RWPE2 (cell line): Measurements from ENCODE around the gene PON2.

Experiments
- ATAC-seq: fragments of 200-7000 bp; cut with Tn5 transposase; 3 replicates; pipeline ENCODE4 v1.9.1; 2021; ENCODE audit warnings: low read depth
- DNase-seq: peaks from one replicate; pipeline ENCODE4 v3.0.0-alpha.2; 2020; ENCODE audit warnings: low spot score
- H3K27ac ChIP-seq: fragments of 450-650 bp; 2 replicates; pipeline ENCODE4 v1.5.1; 2017; ENCODE audit warnings: mild to moderate bottlenecking; ENCODE audit not compliant: poor library complexity, severe bottlenecking
- H3K27me3 ChIP-seq: fragments of 250-450 bp; sonication (Bioruptor Pico); 2 replicates; pipeline ENCODE4 v1.5.1; 2021; ENCODE audit warnings: mild to moderate bottlenecking, moderate library complexity; ENCODE audit not compliant: insufficient read depth, poor library complexity, severe bottlenecking
- H3K36me3 ChIP-seq: fragments of 250-450 bp; sonication (Bioruptor Pico); 2 replicates; pipeline ENCODE4 v1.5.1; 2020; ENCODE audit warnings: low read depth, mild to moderate bottlenecking, moderate library complexity
- H3K4me1 ChIP-seq: fragments of 250-450 bp; sonication (Bioruptor Pico); 2 replicates; pipeline ENCODE4 v1.5.1; 2021; ENCODE audit warnings: mild to moderate bottlenecking, moderate library complexity; ENCODE audit not compliant: insufficient read depth, poor library complexity, severe bottlenecking
- H3K4me3 ChIP-seq: fragments of 250-450 bp; sonication (Bioruptor Pico); 2 replicates; pipeline ENCODE4 v1.5.1; 2021; ENCODE audit warnings: mild to moderate bottlenecking, moderate library complexity; ENCODE audit not compliant: severe bottlenecking
- H3K9me3 ChIP-seq: fragments of 250-450 bp; sonication (Bioruptor Pico); 2 replicates; pipeline ENCODE4 v1.5.1; 2021; ENCODE audit warnings: mild to moderate bottlenecking, moderate library complexity; ENCODE audit not compliant: severe bottlenecking
- CTCF ChIP-seq: fragments of 450-650 bp; IDR thresholded peaks from one replicate; pipeline ENCODE4 v1.5.1; 2017; ENCODE audit warnings: mild to moderate bottlenecking, moderate library complexity; ENCODE audit not compliant: poor library complexity, severe bottlenecking

The PON2 gene

GRCh38 chr7:95433952-95434556 is 774 bp downstream of the PON2 start:
- Histone ChIP-seq H3K27ac (peak overlapping the region; percentile 52), H3K27me3 (no peaks in the 10 kb centered on the region), H3K4me3 (peak overlapping the region; percentile 56), H3K36me3 (0 out of 2 replicates have a peak, but pooled peaks cover 10% of the 10 kb centered on the region), H3K9me3 (no peaks in the 10 kb centered on the region), H3K4me1 (peaks cover 6% of the 10 kb centered on the region)
- ATAC-seq: no peak
- TF ChIP-seq CTCF: no peak
- DNase-seq: no peak

- no peaks in the 10 kb centered on the region for H3K9me3 ChIP-seq
- H3K27ac ChIP-seq: no peak overlapping the region
- no peaks in the 10 kb centered on the region for H3K27me3 ChIP-seq
- 0 out of 2 replicates have a peak, but pooled peaks cover 10% of the 10 kb centered on the region for H3K36me3 ChIP-seq
- H3K4me1 ChIP-seq: peaks cover 6% of the 10 kb centered on the region
- no peak for DNase-seq
- no peak for TF ChIP-seq CTCF
- no peak overlapping the region for H3K4me3 ChIP-seq
- ATAC-seq: no peak
Observed at GRCh38 chr7:95433129-95433528, 1.7 kb downstream of the PON2 start.

- DNase-seq (no peak), ATAC-seq (no peak)
- Histone ChIP-seq H3K4me1 (peaks cover 6% of the 10 kb centered on the region), H3K27ac (no peak overlapping the region), H3K27me3 (no peaks in the 10 kb centered on the region), H3K9me3 (no peaks in the 10 kb centered on the region), H3K4me3 (no peak overlapping the region), H3K36me3 (0 out of 2 replicates have a peak, but pooled peaks cover 10% of the 10 kb centered on the region)
- no peak for TF ChIP-seq CTCF
Observed at GRCh38 chr7:95432606-95433005, 2.2 kb downstream of the PON2 start.

GRCh38 chr7:95430864-95431263 is 4.0 kb downstream of the PON2 start:
- Histone ChIP-seq H3K27me3 (no peaks in the 10 kb centered on the region), H3K27ac (no peak overlapping the region), H3K9me3 (peaks cover 2% of the 10 kb centered on the region), H3K36me3 (0 out of 2 replicates have a peak, but pooled peaks cover 10% of the 10 kb centered on the region), H3K4me3 (no peak overlapping the region), H3K4me1 (peaks cover 6% of the 10 kb centered on the region)
- ATAC-seq (peak; percentile 44; the same call in 2 of the 3 replicates), DNase-seq (no peak)
- no peak for TF ChIP-seq CTCF
